Ascending aorta (tissue), 2 donors: ENCODE data around the gene PDPK1. TPM values are rescaled to one million over a fixed set of nuclear protein-coding genes. Genes with fewer than 3 reads are reported as not detected.

Experiments used
- DNase-seq, 2 donors: peaks; one replicate each; pipeline ENCODE4 v3.0.0-alpha.2; 2019; ENCODE audit warnings: low spot score in 2 of 2
- H3K27ac ChIP-seq, 2 donors: fragments of 200-600 bp; sonication (generic); one replicate each; pipeline ENCODE4 v1.5.1; 2016 to 2017; ENCODE audit warnings: mild to moderate bottlenecking in 1 of 2
- H3K27me3 ChIP-seq: fragments of 200-600 bp; sonication (generic); one replicate; pipeline ENCODE4 v1.5.1; 2017
- H3K36me3 ChIP-seq, 2 donors: fragments of 200-600 bp; sonication (generic); one replicate each; pipeline ENCODE4 v1.5.1; 2016
- H3K4me1 ChIP-seq, 2 donors: fragments of 200-600 bp; sonication (generic); one replicate each; pipeline ENCODE4 v1.5.1; 2016 to 2017; ENCODE audit warnings: mild to moderate bottlenecking in 1 of 2
- H3K4me3 ChIP-seq, 2 donors: fragments of 200-600 bp; sonication (generic); one replicate each; pipeline ENCODE4 v1.5.1; 2016 to 2017; ENCODE audit warnings: mild to moderate bottlenecking in 1 of 2
- H3K9me3 ChIP-seq, 2 donors: fragments of 200-600 bp; sonication (generic); one replicate each; pipeline ENCODE4 v1.5.1; 2016
- CTCF ChIP-seq, 3 experiments: fragments of 200-600 bp in 2 of 3; fragments of 450-650 bp in 1 of 3; sonication (generic) in 2 of 3; IDR thresholded peaks; one replicate each; pipeline ENCODE4 v1.5.1; 2016 to 2019; ENCODE audit warnings: antibody characterized with exemption in 3 of 3, mild to moderate bottlenecking in 1 of 3, moderate library complexity in 1 of 3
- intact Hi-C: fragments of 100-400 bp; cut with DNase I; formaldehyde crosslinking; loops from one replicate; pipeline ENCODE4 v1.15.1; 2023
- total RNA-seq: library from RNA; depleted of rRNA; stranded (reverse); fragments of >200 nt; gene quantifications from one replicate; pipeline ENCODE4 v1.1.0, GENCODE V29; 2016

The PDPK1 gene
- total RNA-seq, 1 donor from 2014 or later: 23.2 TPM

GRCh38 chr16:2498531-2499253 is 39.1 kb upstream of the PDPK1 start:
- H3K27ac ChIP-seq: peak overlapping the region in 1 of 2 donors; percentile 34
- intact Hi-C loops: no loop called here
- no peaks in the 10 kb centered on the region for H3K27me3 ChIP-seq
- no peak for TF ChIP-seq CTCF (IDR thresholded peaks at IDR 0.05)
- H3K9me3 ChIP-seq: no peaks in the 10 kb centered on the region
- DNase-seq: no peak
- H3K36me3 ChIP-seq: no peaks in the 10 kb centered on the region
- H3K4me3 ChIP-seq: no peak overlapping the region
- peaks cover 12 to 30% of the 10 kb centered on the region in 2 donors for H3K4me1 ChIP-seq

- no peaks in the 10 kb centered on the region for H3K9me3 ChIP-seq
- no peaks in the 10 kb centered on the region for H3K27me3 ChIP-seq
- H3K4me1 ChIP-seq: peaks cover 12 to 30% of the 10 kb centered on the region in 2 donors
- intact Hi-C loops: no loop called here
- no peaks in the 10 kb centered on the region for H3K36me3 ChIP-seq
- no peak overlapping the region for H3K4me3 ChIP-seq
- no peak for TF ChIP-seq CTCF (IDR thresholded peaks at IDR 0.05)
- no peak overlapping the region for H3K27ac ChIP-seq
- DNase-seq: no peak
Observed at GRCh38 chr16:2499454-2499853, 38.4 kb upstream of the PDPK1 start.

GRCh38 chr16:2499890-2500429 is 37.9 kb upstream of the PDPK1 start:
- intact Hi-C loops: loop anchor here (5.0 kb wide), 1 partner anchor 73 kb away; the partner anchor contains the start of gene CCNF

GRCh38 chr16:2500430-2500917 is 37.3 kb upstream of the PDPK1 start:
- no peak overlapping the region for H3K27ac ChIP-seq
- H3K4me3 ChIP-seq: no peak overlapping the region
- no peaks in the 10 kb centered on the region for H3K36me3 ChIP-seq
- H3K9me3 ChIP-seq: no peaks in the 10 kb centered on the region
- TF ChIP-seq CTCF (IDR thresholded peaks at IDR 0.05): no peak
- H3K4me1 ChIP-seq: peaks cover 12 to 30% of the 10 kb centered on the region in 2 donors
- H3K27me3 ChIP-seq: no peaks in the 10 kb centered on the region
- intact Hi-C loops: loop anchor here (5.0 kb wide), 1 partner anchor 73 kb away; the partner anchor contains the start of gene CCNF
- no peak for DNase-seq

More at GRCh38 chr16:2499890-2500429, 37.9 kb upstream of the PDPK1 start:
- no peak for TF ChIP-seq CTCF (IDR thresholded peaks at IDR 0.05)
- H3K27me3 ChIP-seq: no peaks in the 10 kb centered on the region
- no peak overlapping the region for H3K4me3 ChIP-seq
- H3K27ac ChIP-seq: no peak overlapping the region
- no peaks in the 10 kb centered on the region for H3K36me3 ChIP-seq
- H3K9me3 ChIP-seq: no peaks in the 10 kb centered on the region
- DNase-seq: no peak
- H3K4me1 ChIP-seq: peaks cover 12 to 30% of the 10 kb centered on the region in 2 donors

- DNase-seq: peak in 1 of 2 donors; percentile 89
- peak; percentile 94 to 99 (median 98) for TF ChIP-seq CTCF (IDR thresholded peaks at IDR 0.05)
- H3K4me3 ChIP-seq: peak overlapping the region in 1 of 2 donors; percentile 38
- H3K4me1 ChIP-seq: peaks cover 12 to 30% of the 10 kb centered on the region in 2 donors
- H3K9me3 ChIP-seq: no peaks in the 10 kb centered on the region
- intact Hi-C loops: loop anchor here (1.0 to 5.0 kb wide), 3 partner anchors 26 to 161 kb away; partner anchors contain the start of genes ABCA3, CCNF and TBC1D24
- no peak overlapping the region for H3K27ac ChIP-seq
- H3K36me3 ChIP-seq: no peaks in the 10 kb centered on the region
- H3K27me3 ChIP-seq: no peaks in the 10 kb centered on the region
Observed at GRCh38 chr16:2500918-2501750, 36.7 kb upstream of the PDPK1 start.
